SK-N-SH (cell line): Measurements from ENCODE around the gene MAPK14.

Experiments used
- EZH2phosphoT487 ChIP-seq: fragments of 200-600 bp; sonication (generic); IDR thresholded peaks from 2 replicates; pipeline ENCODE4 v1.6.1; 2017; ENCODE audit warnings: low read depth, mixed run types, mild to moderate bottlenecking, antibody characterized with exemption, moderate library complexity, borderline replicate concordance
- GABPA ChIP-seq: IDR thresholded peaks from 2 replicates; pipeline ENCODE4 v1.4.0; 2012; ENCODE audit warnings: low read depth, mild to moderate bottlenecking
- MAX ChIP-seq: IDR thresholded peaks from 2 replicates; pipeline ENCODE4 v1.4.0; 2012; ENCODE audit warnings: low read depth
- NRF1 ChIP-seq: IDR thresholded peaks from 2 replicates; pipeline ENCODE4 v1.6.1; 2012; ENCODE audit warnings: low read depth, mild to moderate bottlenecking, low read length
- RAD21 ChIP-seq: IDR thresholded peaks from 2 replicates; pipeline ENCODE4 v1.6.1; 2012; ENCODE audit warnings: mild to moderate bottlenecking, low read length
- RFX5 ChIP-seq: IDR thresholded peaks from 2 replicates; pipeline ENCODE4 v1.6.1; 2012; ENCODE audit warnings: mild to moderate bottlenecking, improper control_type of control experiment, low read length
- TF ChIP-seq, protein P1 (sequence below): fragments of 200-600 bp; sonication (generic); IDR thresholded peaks from 2 replicates; pipeline ENCODE4 v1.6.1; 2017; ENCODE audit warnings: antibody characterized with exemption, mild to moderate bottlenecking, moderate library complexity

- no peak for TF ChIP-seq EZH2phosphoT487
- TF ChIP-seq, protein P1, sequence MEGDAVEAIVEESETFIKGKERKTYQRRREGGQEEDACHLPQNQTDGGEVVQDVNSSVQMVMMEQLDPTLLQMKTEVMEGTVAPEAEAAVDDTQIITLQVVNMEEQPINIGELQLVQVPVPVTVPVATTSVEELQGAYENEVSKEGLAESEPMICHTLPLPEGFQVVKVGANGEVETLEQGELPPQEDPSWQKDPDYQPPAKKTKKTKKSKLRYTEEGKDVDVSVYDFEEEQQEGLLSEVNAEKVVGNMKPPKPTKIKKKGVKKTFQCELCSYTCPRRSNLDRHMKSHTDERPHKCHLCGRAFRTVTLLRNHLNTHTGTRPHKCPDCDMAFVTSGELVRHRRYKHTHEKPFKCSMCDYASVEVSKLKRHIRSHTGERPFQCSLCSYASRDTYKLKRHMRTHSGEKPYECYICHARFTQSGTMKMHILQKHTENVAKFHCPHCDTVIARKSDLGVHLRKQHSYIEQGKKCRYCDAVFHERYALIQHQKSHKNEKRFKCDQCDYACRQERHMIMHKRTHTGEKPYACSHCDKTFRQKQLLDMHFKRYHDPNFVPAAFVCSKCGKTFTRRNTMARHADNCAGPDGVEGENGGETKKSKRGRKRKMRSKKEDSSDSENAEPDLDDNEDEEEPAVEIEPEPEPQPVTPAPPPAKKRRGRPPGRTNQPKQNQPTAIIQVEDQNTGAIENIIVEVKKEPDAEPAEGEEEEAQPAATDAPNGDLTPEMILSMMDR, result no peak
- no peak for TF ChIP-seq RAD21
- no peak for TF ChIP-seq NRF1
- no peak for TF ChIP-seq RFX5
- no peak for TF ChIP-seq GABPA
- TF ChIP-seq MAX, result no peak
These were observed 126.7 kb downstream of the MAPK14 start for GRCh38 chr6:36154286-36154685.
